ENCODE measurements around the gene OTP. TPM values are rescaled to one million over a fixed set of nuclear protein-coding genes. Genes with fewer than 3 reads are reported as not detected.

OTP gene
- total RNA-seq, 2 experiments from 2014 or later = not detected

- Mint-ChIP-seq H3K27me3 (ENCODE audit: low read depth) (peaks cover 80% of the 10 kb centered on the region), H3K27ac (no peak overlapping the region), H3K4me1 (ENCODE audit: low read depth) (peaks cover 19% of the 10 kb centered on the region), H3K9me3 (no peaks in the 10 kb centered on the region), H3K4me3 (peak overlapping the region; percentile 39), H3K36me3 (ENCODE audit: low read depth) (no peaks in the 10 kb centered on the region)
- intact Hi-C loops (cut with micrococcal nuclease) = loop anchor here (2.0 to 5.0 kb wide), 3 partner anchors 15 to 327 kb away; no protein-coding TSS in a partner anchor
- CTCF ChIA-PET = no interaction called here
- no peak for DNase-seq
Measured at GRCh38 chr5:77645158-77645994, 6.9 kb upstream of the OTP start.

GRCh38 chr5:77644371-77645157, 6.1 kb upstream of the OTP start:
- Mint-ChIP-seq H3K36me3 (ENCODE audit: low read depth) (no peaks in the 10 kb centered on the region), H3K27me3 (ENCODE audit: low read depth) (peaks cover 86% of the 10 kb centered on the region), H3K9me3 (no peaks in the 10 kb centered on the region), H3K4me3 (peak overlapping the region; percentile 7), H3K27ac (no peak overlapping the region), H3K4me1 (ENCODE audit: low read depth) (peaks cover 22% of the 10 kb centered on the region)
- intact Hi-C loops (cut with micrococcal nuclease) = loop anchor here (2.0 to 5.0 kb wide), 3 partner anchors 14 to 328 kb away; no protein-coding TSS in a partner anchor
- CTCF ChIA-PET = no interaction called here
- no peak for DNase-seq

GRCh38 chr5:77643654-77644370, 5.3 kb upstream of the OTP start:
- peak overlapping the region; percentile 11 for H3K4me3 Mint-ChIP-seq
- intact Hi-C loops (cut with micrococcal nuclease) = loop anchor here (2.0 kb wide), 2 partner anchors 13 to 329 kb away; no protein-coding TSS in a partner anchor
- no peak for DNase-seq
- no peaks in the 10 kb centered on the region for H3K36me3 Mint-ChIP-seq (ENCODE audit: low read depth)
- CTCF ChIA-PET = no interaction called here
- H3K27me3 Mint-ChIP-seq (ENCODE audit: low read depth) = peaks cover 86% of the 10 kb centered on the region
- peaks cover 23% of the 10 kb centered on the region for H3K4me1 Mint-ChIP-seq (ENCODE audit: low read depth)
- no peaks in the 10 kb centered on the region for H3K9me3 Mint-ChIP-seq
- no peak overlapping the region for H3K27ac Mint-ChIP-seq

GRCh38 chr5:77642738-77643653, 4.5 kb upstream of the OTP start:
- DNase-seq = no peak
- no peak overlapping the region for H3K27ac Mint-ChIP-seq
- H3K27me3 Mint-ChIP-seq (ENCODE audit: low read depth) = peaks cover 79% of the 10 kb centered on the region
- no peaks in the 10 kb centered on the region for H3K9me3 Mint-ChIP-seq
- H3K4me1 Mint-ChIP-seq (ENCODE audit: low read depth) = peaks cover 24% of the 10 kb centered on the region
- intact Hi-C loops (cut with micrococcal nuclease) = no loop called here
- CTCF ChIA-PET = no interaction called here
- H3K4me3 Mint-ChIP-seq = no peak overlapping the region
- H3K36me3 Mint-ChIP-seq (ENCODE audit: low read depth) = no peaks in the 10 kb centered on the region

GRCh38 chr5:77641963-77642737, 3.6 kb upstream of the OTP start:
- CTCF ChIA-PET = interaction anchor here (0.6 kb wide), 1 partner anchor 739 kb away, joined by 5 read pairs; no protein-coding TSS in a partner anchor
- Mint-ChIP-seq H3K27ac (no peak overlapping the region), H3K9me3 (no peaks in the 10 kb centered on the region), H3K4me1 (ENCODE audit: low read depth) (peaks cover 33% of the 10 kb centered on the region), H3K4me3 (no peak overlapping the region), H3K36me3 (ENCODE audit: low read depth) (peaks cover 4% of the 10 kb centered on the region), H3K27me3 (ENCODE audit: low read depth) (peaks cover 82% of the 10 kb centered on the region)
- DNase-seq = no peak
- intact Hi-C loops (cut with micrococcal nuclease) = no loop called here

- intact Hi-C loops (cut with micrococcal nuclease) = no loop called here
- CTCF ChIA-PET = interaction anchor here (0.6 kb wide), 1 partner anchor 740 kb away, joined by 5 read pairs; no protein-coding TSS in a partner anchor
- Mint-ChIP-seq H3K27ac (no peak overlapping the region), H3K4me3 (no peak overlapping the region), H3K36me3 (ENCODE audit: low read depth) (peaks cover 4% of the 10 kb centered on the region), H3K4me1 (ENCODE audit: low read depth) (peaks cover 33% of the 10 kb centered on the region), H3K9me3 (no peaks in the 10 kb centered on the region), H3K27me3 (ENCODE audit: low read depth) (peaks cover 81% of the 10 kb centered on the region)
- no peak for DNase-seq
Measured at GRCh38 chr5:77641397-77641943, 3.0 kb upstream of the OTP start.

- Mint-ChIP-seq H3K36me3 (ENCODE audit: low read depth) (peaks cover 4% of the 10 kb centered on the region), H3K9me3 (peaks cover 1% of the 10 kb centered on the region), H3K27ac (no peak overlapping the region), H3K4me1 (ENCODE audit: low read depth) (peaks cover 35% of the 10 kb centered on the region), H3K4me3 (no peak overlapping the region), H3K27me3 (ENCODE audit: low read depth) (peaks cover 81% of the 10 kb centered on the region)
- CTCF ChIA-PET = no interaction called here
- intact Hi-C loops (cut with micrococcal nuclease) = no loop called here
- DNase-seq = no peak
Measured at GRCh38 chr5:77640589-77641396, 2.3 kb upstream of the OTP start.

GRCh38 chr5:77638763-77639671, 504 bp upstream of the OTP start:
- CTCF ChIA-PET = no interaction called here
- DNase-seq = no peak
- Mint-ChIP-seq H3K4me1 (ENCODE audit: low read depth) (peaks cover 30% of the 10 kb centered on the region), H3K27me3 (ENCODE audit: low read depth) (peaks cover 69% of the 10 kb centered on the region), H3K9me3 (peaks cover 1% of the 10 kb centered on the region), H3K36me3 (ENCODE audit: low read depth) (peaks cover 4% of the 10 kb centered on the region), H3K4me3 (no peak overlapping the region), H3K27ac (no peak overlapping the region)
- intact Hi-C loops (cut with micrococcal nuclease) = loop anchor here (1.0 kb wide), 1 partner anchor 9 kb away; no protein-coding TSS in a partner anchor

GRCh38 chr5:77637170-77637997, 1.1 kb downstream of the OTP start:
- peak overlapping the region; percentile 27 for H3K4me3 Mint-ChIP-seq
- no peak for DNase-seq
- H3K36me3 Mint-ChIP-seq (ENCODE audit: low read depth) = peaks cover 4% of the 10 kb centered on the region
- H3K4me1 Mint-ChIP-seq (ENCODE audit: low read depth) = peaks cover 19% of the 10 kb centered on the region
- peaks cover 67% of the 10 kb centered on the region for H3K27me3 Mint-ChIP-seq (ENCODE audit: low read depth)
- CTCF ChIA-PET = interaction anchor here (0.6 kb wide), 1 partner anchor 25 kb away, joined by 5 read pairs; no protein-coding TSS in a partner anchor
- peak overlapping the region; percentile 13 for H3K27ac Mint-ChIP-seq
- peaks cover 4% of the 10 kb centered on the region for H3K9me3 Mint-ChIP-seq
- intact Hi-C loops (cut with micrococcal nuclease) = no loop called here
